GM06990 (cell line): ENCODE results near the gene GALNT9.

Experiments used
- DNase-seq: peaks from one replicate; pipeline ENCODE4 v3.0.0-alpha.2; 2011; ENCODE audit not compliant: insufficient read length; ENCODE audit errors: extremely low read depth
- H3K27me3 ChIP-seq: replicated peaks from 2 replicates; pipeline ENCODE4 v1.6.0; 2011; ENCODE audit warnings: low read length; ENCODE audit not compliant: control insufficient read depth, insufficient read depth
- H3K36me3 ChIP-seq: 2 replicates; pipeline ENCODE4 v1.5.1; 2011; ENCODE audit warnings: low read length; ENCODE audit not compliant: control insufficient read depth, insufficient read depth
- H3K4me3 ChIP-seq: replicated peaks from 2 replicates; pipeline ENCODE4 v1.5.1; 2011; ENCODE audit warnings: low read depth, mild to moderate bottlenecking, control low read depth, low read length
- TF ChIP-seq, protein P1 (sequence below): IDR thresholded peaks from 2 replicates; pipeline ENCODE4 v1.5.1; 2011; ENCODE audit warnings: low read length, control low read depth, mild to moderate bottlenecking, inconsistent platforms; ENCODE audit not compliant: insufficient read depth, poor library complexity, severe bottlenecking

Gene GALNT9

GRCh38 chr12:132327336-132328171, 1.8 kb downstream of the GALNT9 start:
- Histone ChIP-seq H3K36me3 (no peaks in the 10 kb centered on the region), H3K4me3 (no peak overlapping the region), H3K27me3 (no peaks in the 10 kb centered on the region)
- DNase-seq: no peak
- TF ChIP-seq, protein P1, sequence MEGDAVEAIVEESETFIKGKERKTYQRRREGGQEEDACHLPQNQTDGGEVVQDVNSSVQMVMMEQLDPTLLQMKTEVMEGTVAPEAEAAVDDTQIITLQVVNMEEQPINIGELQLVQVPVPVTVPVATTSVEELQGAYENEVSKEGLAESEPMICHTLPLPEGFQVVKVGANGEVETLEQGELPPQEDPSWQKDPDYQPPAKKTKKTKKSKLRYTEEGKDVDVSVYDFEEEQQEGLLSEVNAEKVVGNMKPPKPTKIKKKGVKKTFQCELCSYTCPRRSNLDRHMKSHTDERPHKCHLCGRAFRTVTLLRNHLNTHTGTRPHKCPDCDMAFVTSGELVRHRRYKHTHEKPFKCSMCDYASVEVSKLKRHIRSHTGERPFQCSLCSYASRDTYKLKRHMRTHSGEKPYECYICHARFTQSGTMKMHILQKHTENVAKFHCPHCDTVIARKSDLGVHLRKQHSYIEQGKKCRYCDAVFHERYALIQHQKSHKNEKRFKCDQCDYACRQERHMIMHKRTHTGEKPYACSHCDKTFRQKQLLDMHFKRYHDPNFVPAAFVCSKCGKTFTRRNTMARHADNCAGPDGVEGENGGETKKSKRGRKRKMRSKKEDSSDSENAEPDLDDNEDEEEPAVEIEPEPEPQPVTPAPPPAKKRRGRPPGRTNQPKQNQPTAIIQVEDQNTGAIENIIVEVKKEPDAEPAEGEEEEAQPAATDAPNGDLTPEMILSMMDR: no peak

DNA sequence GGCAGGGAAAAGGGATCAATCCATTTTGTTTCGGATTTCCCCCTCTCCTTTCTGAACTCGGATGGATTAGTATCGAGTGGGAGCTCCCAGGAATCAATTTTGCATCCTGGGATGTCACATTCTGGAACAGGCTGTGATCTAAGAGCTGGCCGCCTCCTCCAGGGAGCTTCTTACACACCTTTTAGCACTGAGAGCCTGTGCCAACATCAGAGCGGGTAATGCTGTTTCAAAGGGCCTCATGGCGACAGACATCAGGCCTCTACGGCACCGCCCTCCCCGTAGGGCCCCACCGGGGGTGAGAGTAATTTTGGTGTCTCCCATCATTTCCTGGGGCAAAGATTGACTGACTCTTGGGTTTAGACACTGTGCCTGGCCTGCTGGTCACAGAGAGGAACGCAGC, 2.7 kb downstream of the GALNT9 start:
- Histone ChIP-seq H3K27me3 (no peaks in the 10 kb centered on the region), H3K36me3 (no peaks in the 10 kb centered on the region), H3K4me3 (no peak overlapping the region)
- no peak for DNase-seq
- TF ChIP-seq, protein P1: no peak

DNA sequence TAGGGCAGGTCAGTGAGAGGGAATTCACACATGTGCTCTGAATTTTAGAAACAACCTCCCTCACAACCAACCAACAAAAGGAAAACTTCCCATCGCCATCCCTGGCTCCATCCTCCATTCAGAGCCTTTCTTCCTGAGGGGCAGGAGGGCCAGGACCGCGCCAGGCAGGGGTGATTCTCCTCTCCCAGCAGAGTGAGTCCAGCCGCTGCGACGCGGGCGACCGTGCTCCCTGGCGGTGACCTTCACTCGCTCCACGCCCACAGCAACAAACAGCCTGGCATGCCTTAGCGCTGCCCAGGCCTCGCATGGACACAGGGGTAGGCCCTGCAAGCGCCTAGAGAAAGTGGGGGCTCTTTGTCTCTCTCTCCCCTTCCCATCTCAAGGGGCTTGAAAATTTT, 3.7 kb downstream of the GALNT9 start:
- DNase-seq: no peak
- Histone ChIP-seq H3K27me3 (no peaks in the 10 kb centered on the region), H3K36me3 (no peaks in the 10 kb centered on the region), H3K4me3 (no peak overlapping the region)
- TF ChIP-seq, protein P1: no peak

DNA sequence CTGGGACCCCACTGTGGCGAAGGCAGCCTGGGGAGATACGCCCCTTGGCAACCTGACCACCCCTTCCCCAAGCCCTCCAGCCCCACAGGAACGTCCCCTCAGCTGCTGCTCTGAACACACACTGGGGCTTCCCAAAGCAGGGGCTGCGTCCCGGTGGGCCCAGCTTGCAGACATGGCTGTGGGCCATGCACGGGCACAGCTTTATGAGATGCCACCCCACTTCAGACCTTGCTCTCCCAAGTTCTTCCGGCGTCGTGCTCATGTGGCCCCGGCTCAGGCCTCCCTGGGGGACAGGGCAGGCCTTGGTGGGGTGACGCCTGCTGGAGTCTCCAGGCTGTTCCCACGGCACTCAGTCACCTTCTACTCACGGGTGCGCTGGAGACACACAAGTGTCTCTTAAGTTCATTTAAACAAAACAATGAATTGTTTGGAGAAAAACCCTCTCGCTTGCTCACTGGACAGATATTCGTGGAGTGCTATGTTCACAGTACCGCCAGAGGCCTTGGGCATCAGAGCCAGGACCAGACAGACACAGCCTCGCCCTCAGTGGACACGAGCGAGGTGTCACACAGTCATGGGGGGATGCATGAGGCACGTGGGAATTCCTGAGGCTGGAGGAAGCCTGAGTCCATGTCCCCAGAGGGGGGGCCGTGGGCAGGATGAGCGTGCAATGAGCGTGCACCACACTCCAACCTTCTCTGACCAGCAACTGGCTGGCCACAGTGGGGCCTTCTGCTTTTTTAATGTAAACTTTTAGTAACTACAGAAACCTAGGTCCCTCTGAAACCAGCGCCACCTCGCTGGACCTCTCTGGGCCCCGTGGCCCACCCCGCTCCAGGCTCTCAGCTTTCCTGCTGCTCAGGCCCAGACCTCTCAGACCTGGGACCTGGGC, 4.3 kb downstream of the GALNT9 start:
- TF ChIP-seq, protein P1: no peak
- no peak for DNase-seq
- Histone ChIP-seq H3K36me3 (no peaks in the 10 kb centered on the region), H3K27me3 (no peaks in the 10 kb centered on the region), H3K4me3 (no peak overlapping the region)

GRCh38 chr12:132324173-132324572, 5.2 kb downstream of the GALNT9 start:
- Histone ChIP-seq H3K4me3 (no peak overlapping the region), H3K27me3 (no peaks in the 10 kb centered on the region), H3K36me3 (no peaks in the 10 kb centered on the region)
- TF ChIP-seq, protein P1: no peak
- DNase-seq: no peak
